HepG2 (cell line): Measurements from ENCODE around the gene IQCN. TPM values are rescaled to one million over a fixed set of nuclear protein-coding genes. Genes with fewer than 3 reads are reported as not detected.

Experiments used
- AGO2 ChIP-seq: fragments of 200-400 bp; formaldehyde crosslinking; optimal IDR thresholded peaks from 2 replicates; pipeline ENCODE3; 2017; ENCODE audit warnings: mild to moderate bottlenecking, low read depth, low read length, moderate library complexity
- ASH2L ChIP-seq: fragments of 300-600, 200-600 bp; sonication (generic); IDR thresholded peaks from 2 replicates; pipeline ENCODE4 v1.7.0; 2017; ENCODE audit warnings: low read depth, mild to moderate bottlenecking, moderate library complexity, mixed read lengths, low read length; ENCODE audit not compliant: insufficient read length
- DR1 ChIP-seq: sonication (generic); formaldehyde crosslinking; IDR thresholded peaks from 2 replicates; pipeline ENCODE4 v1.8.0; 2021; ENCODE audit warnings: mild to moderate bottlenecking, missing genetic modification reagents, inconsistent platforms
- ESRRA ChIP-seq: sonication (generic); formaldehyde crosslinking; IDR thresholded peaks from 2 replicates; pipeline ENCODE4 v1.5.1; 2020; ENCODE audit warnings: mild to moderate bottlenecking, low read depth, missing genetic modification reagents
- HIVEP1 ChIP-seq: sonication (generic); formaldehyde crosslinking; IDR thresholded peaks from 2 replicates; pipeline ENCODE4 v1.4.0; 2020; ENCODE audit warnings: mild to moderate bottlenecking, missing genetic modification reagents
- IKZF4 ChIP-seq: sonication (generic); formaldehyde crosslinking; IDR thresholded peaks from 2 replicates; pipeline ENCODE4 v1.5.1; 2020; ENCODE audit warnings: borderline replicate concordance, mild to moderate bottlenecking, low read depth, missing genetic modification reagents; ENCODE audit errors: not compliant biosample characterization
- KLF12 ChIP-seq: sonication (generic); formaldehyde crosslinking; IDR thresholded peaks from 2 replicates; pipeline ENCODE4 v1.4.0; 2020; ENCODE audit warnings: missing genetic modification reagents, borderline replicate concordance
- PHF8 ChIP-seq: sonication (generic); formaldehyde crosslinking; IDR thresholded peaks from 2 replicates; pipeline ENCODE4 v1.5.0; 2020; ENCODE audit warnings: missing genetic modification reagents
- RBM22 ChIP-seq: fragments of 200-400 bp; formaldehyde crosslinking; optimal IDR thresholded peaks from 2 replicates; pipeline ENCODE3; 2017; ENCODE audit warnings: mild to moderate bottlenecking, low read length, moderate library complexity
- RFXANK ChIP-seq: IDR thresholded peaks from 2 replicates; pipeline ENCODE4 v1.6.1; 2016
- RXRB ChIP-seq: IDR thresholded peaks from 2 replicates; pipeline ENCODE4 v1.6.1; 2016; ENCODE audit warnings: borderline replicate concordance, missing genetic modification reagents, missing compliant biosample characterization
- SMAD3 ChIP-seq: sonication (generic); formaldehyde crosslinking; IDR thresholded peaks from 2 replicates; pipeline ENCODE4 v1.4.0; 2020; ENCODE audit warnings: missing genetic modification reagents
- ZNF138 ChIP-seq: sonication (generic); formaldehyde crosslinking; IDR thresholded peaks from 2 replicates; pipeline ENCODE4 v1.5.0; 2020; ENCODE audit warnings: mild to moderate bottlenecking, low read depth, missing genetic modification reagents
- ZSCAN30 ChIP-seq: sonication (generic); formaldehyde crosslinking; IDR thresholded peaks from 2 replicates; pipeline ENCODE4 v1.5.0; 2020; ENCODE audit warnings: mild to moderate bottlenecking, missing genetic modification reagents
- polyA plus RNA-seq, 8 experiments: library from polyadenylated mRNA; depleted of rRNA in 3 of 8; stranded (reverse) in 7 of 8; unstranded in 1 of 8; fragments of >200 nt; fragmentation: Illumina TruSeq in 4 of 8; extraction: Trizol in 4 of 8; gene quantifications; 2 replicates each; pipeline versions ENCODE4 v1.2.1 to v1.2.3, GENCODE V29; 2011 to 2016; ENCODE audit warnings: low read depth in 4 of 8, missing spikeins in 1 of 8, mixed read lengths in 1 of 8; ENCODE audit not compliant: insufficient read depth in 1 of 8
- total RNA-seq, 5 experiments: library from RNA; depleted of rRNA; stranded (reverse); fragments of >200 nt; fragmentation: Illumina TruSeq; extraction: Trizol; gene quantifications; 2 replicates each; pipeline ENCODE4 v1.2.3, GENCODE V29; 2016; ENCODE audit warnings: low read depth in 1 of 5
- TF ChIP-seq, protein P1 (sequence below): IDR thresholded peaks from 2 replicates; pipeline ENCODE4 v1.6.1; 2016; ENCODE audit warnings: missing genetic modification reagents, missing compliant biosample characterization
- TF ChIP-seq, protein P2 (sequence below): sonication (generic); formaldehyde crosslinking; IDR thresholded peaks from 2 replicates; pipeline ENCODE4 v1.4.0; 2020; ENCODE audit warnings: mild to moderate bottlenecking, missing genetic modification reagents, borderline replicate concordance
- TF ChIP-seq, protein P3 (sequence below): sonication (generic); formaldehyde crosslinking; IDR thresholded peaks from 2 replicates; pipeline ENCODE4 v1.5.1; 2020; ENCODE audit warnings: mild to moderate bottlenecking, missing genetic modification reagents, moderate library complexity

IQCN gene
- total and polyA plus RNA-seq, 2 of the 13 experiments (the other 11 are each of a cell fraction or from before 2014, with no cell fraction given): 0.04 to 0.18 TPM

DNA sequence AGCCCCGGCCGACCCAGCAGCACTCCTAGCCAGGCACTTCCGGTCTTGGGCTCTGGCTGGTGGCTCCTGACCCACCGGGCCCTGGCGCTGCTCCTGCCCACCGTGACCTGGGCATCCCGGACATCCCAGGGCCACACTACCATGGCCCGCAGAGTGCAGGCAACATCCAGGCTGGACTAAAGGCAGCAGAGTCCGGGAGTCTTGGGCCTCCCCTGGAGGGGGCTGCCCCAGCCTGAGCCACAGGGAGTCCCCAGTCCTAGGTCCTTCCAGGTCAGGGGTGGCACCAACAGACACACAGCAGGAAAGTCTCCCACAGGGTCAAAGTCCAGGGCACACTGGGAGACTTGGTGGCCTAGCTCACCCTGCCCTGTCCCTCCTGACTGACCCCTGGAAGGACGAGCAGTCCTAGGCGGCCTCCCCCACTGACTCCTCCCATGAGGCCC is 37.9 kb upstream of the IQCN start (continued):
- peak; percentile 55; the same call in 1 of the 2 replicates for TF ChIP-seq HIVEP1 (CRISPR knock-in tag)
- TF ChIP-seq ZNF138 (CRISPR knock-in tag): no peak
- no peak for TF ChIP-seq ASH2L
- TF ChIP-seq, protein P1, sequence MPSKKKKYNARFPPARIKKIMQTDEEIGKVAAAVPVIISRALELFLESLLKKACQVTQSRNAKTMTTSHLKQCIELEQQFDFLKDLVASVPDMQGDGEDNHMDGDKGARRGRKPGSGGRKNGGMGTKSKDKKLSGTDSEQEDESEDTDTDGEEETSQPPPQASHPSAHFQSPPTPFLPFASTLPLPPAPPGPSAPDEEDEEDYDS (CRISPR knock-in tag): no peak
- TF ChIP-seq, protein P2, sequence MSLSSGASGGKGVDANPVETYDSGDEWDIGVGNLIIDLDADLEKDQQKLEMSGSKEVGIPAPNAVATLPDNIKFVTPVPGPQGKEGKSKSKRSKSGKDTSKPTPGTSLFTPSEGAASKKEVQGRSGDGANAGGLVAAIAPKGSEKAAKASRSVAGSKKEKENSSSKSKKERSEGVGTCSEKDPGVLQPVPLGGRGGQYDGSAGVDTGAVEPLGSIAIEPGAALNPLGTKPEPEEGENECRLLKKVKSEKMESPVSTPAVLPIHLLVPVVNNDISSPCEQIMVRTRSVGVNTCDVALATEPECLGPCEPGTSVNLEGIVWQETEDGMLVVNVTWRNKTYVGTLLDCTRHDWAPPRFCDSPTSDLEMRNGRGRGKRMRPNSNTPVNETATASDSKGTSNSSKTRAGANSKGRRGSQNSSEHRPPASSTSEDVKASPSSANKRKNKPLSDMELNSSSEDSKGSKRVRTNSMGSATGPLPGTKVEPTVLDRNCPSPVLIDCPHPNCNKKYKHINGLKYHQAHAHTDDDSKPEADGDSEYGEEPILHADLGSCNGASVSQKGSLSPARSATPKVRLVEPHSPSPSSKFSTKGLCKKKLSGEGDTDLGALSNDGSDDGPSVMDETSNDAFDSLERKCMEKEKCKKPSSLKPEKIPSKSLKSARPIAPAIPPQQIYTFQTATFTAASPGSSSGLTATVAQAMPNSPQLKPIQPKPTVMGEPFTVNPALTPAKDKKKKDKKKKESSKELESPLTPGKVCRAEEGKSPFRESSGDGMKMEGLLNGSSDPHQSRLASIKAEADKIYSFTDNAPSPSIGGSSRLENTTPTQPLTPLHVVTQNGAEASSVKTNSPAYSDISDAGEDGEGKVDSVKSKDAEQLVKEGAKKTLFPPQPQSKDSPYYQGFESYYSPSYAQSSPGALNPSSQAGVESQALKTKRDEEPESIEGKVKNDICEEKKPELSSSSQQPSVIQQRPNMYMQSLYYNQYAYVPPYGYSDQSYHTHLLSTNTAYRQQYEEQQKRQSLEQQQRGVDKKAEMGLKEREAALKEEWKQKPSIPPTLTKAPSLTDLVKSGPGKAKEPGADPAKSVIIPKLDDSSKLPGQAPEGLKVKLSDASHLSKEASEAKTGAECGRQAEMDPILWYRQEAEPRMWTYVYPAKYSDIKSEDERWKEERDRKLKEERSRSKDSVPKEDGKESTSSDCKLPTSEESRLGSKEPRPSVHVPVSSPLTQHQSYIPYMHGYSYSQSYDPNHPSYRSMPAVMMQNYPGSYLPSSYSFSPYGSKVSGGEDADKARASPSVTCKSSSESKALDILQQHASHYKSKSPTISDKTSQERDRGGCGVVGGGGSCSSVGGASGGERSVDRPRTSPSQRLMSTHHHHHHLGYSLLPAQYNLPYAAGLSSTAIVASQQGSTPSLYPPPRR (CRISPR knock-in tag): peak; percentile 40; the same call in 1 of the 2 replicates
- TF ChIP-seq SMAD3 (CRISPR knock-in tag): no peak
- TF ChIP-seq, protein P3, sequence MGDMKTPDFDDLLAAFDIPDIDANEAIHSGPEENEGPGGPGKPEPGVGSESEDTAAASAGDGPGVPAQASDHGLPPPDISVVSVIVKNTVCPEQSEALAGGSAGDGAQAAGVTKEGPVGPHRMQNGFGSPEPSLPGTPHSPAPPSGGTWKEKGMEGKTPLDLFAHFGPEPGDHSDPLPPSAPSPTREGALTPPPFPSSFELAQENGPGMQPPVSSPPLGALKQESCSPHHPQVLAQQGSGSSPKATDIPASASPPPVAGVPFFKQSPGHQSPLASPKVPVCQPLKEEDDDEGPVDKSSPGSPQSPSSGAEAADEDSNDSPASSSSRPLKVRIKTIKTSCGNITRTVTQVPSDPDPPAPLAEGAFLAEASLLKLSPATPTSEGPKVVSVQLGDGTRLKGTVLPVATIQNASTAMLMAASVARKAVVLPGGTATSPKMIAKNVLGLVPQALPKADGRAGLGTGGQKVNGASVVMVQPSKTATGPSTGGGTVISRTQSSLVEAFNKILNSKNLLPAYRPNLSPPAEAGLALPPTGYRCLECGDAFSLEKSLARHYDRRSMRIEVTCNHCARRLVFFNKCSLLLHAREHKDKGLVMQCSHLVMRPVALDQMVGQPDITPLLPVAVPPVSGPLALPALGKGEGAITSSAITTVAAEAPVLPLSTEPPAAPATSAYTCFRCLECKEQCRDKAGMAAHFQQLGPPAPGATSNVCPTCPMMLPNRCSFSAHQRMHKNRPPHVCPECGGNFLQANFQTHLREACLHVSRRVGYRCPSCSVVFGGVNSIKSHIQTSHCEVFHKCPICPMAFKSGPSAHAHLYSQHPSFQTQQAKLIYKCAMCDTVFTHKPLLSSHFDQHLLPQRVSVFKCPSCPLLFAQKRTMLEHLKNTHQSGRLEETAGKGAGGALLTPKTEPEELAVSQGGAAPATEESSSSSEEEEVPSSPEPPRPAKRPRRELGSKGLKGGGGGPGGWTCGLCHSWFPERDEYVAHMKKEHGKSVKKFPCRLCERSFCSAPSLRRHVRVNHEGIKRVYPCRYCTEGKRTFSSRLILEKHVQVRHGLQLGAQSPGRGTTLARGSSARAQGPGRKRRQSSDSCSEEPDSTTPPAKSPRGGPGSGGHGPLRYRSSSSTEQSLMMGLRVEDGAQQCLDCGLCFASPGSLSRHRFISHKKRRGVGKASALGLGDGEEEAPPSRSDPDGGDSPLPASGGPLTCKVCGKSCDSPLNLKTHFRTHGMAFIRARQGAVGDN (CRISPR knock-in tag): peak; percentile 40
- peak; percentile 61; the same call in 1 of the 2 replicates for TF ChIP-seq ESRRA (CRISPR knock-in tag)
- TF ChIP-seq PHF8 (CRISPR knock-in tag): no peak
- no peak for TF ChIP-seq RFXANK (CRISPR knock-in tag)
- no peak for TF ChIP-seq ZSCAN30 (CRISPR knock-in tag)
- TF ChIP-seq DR1 (CRISPR knock-in tag): no peak
- peak; percentile 23 for TF ChIP-seq RBM22
- TF ChIP-seq KLF12 (CRISPR knock-in tag): no peak
- no peak for TF ChIP-seq IKZF4 (CRISPR knock-in tag)
- TF ChIP-seq AGO2: peak; percentile 6
- peak; percentile 65 for TF ChIP-seq RXRB (CRISPR knock-in tag)
